Esophagus squamous epithelium (tissue), 5 donors: ENCODE measurements around the gene CCDC33. TPM values are rescaled to one million over a fixed set of nuclear protein-coding genes. Genes with fewer than 3 reads are reported as not detected.

Source experiments
- DNase-seq: peaks from one replicate; lab custom pipeline; 2025; lab: John Stamatoyannopoulos, UW
- H3K27ac ChIP-seq, 4 donors: fragments of 200-600 bp; sonication (generic); one replicate each; pipeline ENCODE4 v1.5.1; 2016 to 2019; ENCODE audit warnings: mild to moderate bottlenecking in 1 of 4
- H3K27me3 ChIP-seq, 4 donors: fragments of 200-600 bp; sonication (generic); 1 replicate in 3 of 4; 2 replicates in 1 of 4; pipeline versions ENCODE4 v1.5.1 to v1.6.0; 2017 to 2021; ENCODE audit warnings: antibody characterized with exemption in 1 of 4
- H3K36me3 ChIP-seq, 3 donors: fragments of 200-600 bp; sonication (generic); one replicate each; pipeline ENCODE4 v1.5.1; 2016 to 2019
- H3K4me1 ChIP-seq, 3 donors: fragments of 200-600 bp; sonication (generic); one replicate each; pipeline ENCODE4 v1.5.1; 2017 to 2019
- H3K4me3 ChIP-seq, 4 donors: fragments of 200-600 bp; sonication (generic); 1 replicate in 3 of 4; 2 replicates in 1 of 4; pipeline ENCODE4 v1.5.1; 2016 to 2019; ENCODE audit warnings: mild to moderate bottlenecking in 2 of 4, moderate library complexity in 1 of 4
- H3K9me3 ChIP-seq, 3 donors: fragments of 200-600 bp; sonication (generic); one replicate each; pipeline ENCODE4 v1.5.1; 2016 to 2019
- POLR2A ChIP-seq, 4 donors: fragments of 450-650 bp; IDR thresholded peaks; one replicate each; pipeline ENCODE4 v1.6.1; 2017; ENCODE audit warnings: antibody characterized with exemption in 4 of 4, mild to moderate bottlenecking in 4 of 4, moderate library complexity in 3 of 4
- WGBS, 2 donors: methylation state at CpG; one replicate each; pipeline ENCODE4 v1.1.5; 2018; 5-methylcytosine and 5-hydroxymethylcytosine counted together
- intact Hi-C: fragments of 100-400 bp; cut with DNase I; formaldehyde crosslinking; loops from one replicate; pipeline ENCODE4 v1.15.0; 2022
- total RNA-seq, 4 donors: library from RNA; depleted of rRNA; stranded (reverse); fragments of >200 nt; gene quantifications; one replicate each; pipeline ENCODE4 v1.1.0, GENCODE V29; 2016
- TF ChIP-seq, protein P1 (sequence below), 6 experiments: fragments of 450-650 bp in 4 of 6; fragments of 200-600 bp in 2 of 6; sonication (generic) in 2 of 6; IDR thresholded peaks; one replicate each; pipeline ENCODE4 v1.5.1; 2016 to 2019; ENCODE audit warnings: antibody characterized with exemption in 6 of 6, mild to moderate bottlenecking in 4 of 6, moderate library complexity in 4 of 6
- donor health status: DM: yes; HTN: yes; CAD: no.

The CCDC33 gene
- total RNA-seq, 4 donors from 2014 or later: not detected

DNA sequence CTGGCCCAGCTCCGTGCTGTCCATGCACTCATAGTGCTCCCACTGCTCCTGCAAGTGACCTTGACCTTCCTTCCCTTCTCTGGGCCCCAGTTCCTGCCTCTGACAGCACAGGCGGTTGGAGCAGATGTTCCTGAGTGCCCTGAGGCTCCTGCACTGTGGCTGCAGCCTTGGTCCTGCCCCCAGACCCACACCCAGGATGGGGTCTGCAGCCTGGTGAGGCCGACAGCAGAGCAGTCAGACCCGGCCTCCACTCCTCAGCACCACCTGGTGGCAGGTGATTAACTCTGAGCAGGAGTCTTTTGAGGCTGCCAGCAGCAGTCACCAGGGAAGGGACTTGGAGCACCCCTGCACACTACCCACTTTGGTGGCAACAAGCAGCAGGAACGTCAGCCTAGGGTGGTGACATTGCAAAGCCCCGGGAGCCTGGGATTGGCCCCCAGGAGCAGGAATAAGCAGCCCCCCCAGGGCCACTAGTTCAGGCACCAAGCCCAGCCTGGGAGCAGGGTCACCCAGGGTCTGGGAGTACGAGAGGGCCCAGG is 66.8 kb downstream of the CCDC33 start:
- Histone ChIP-seq H3K36me3 (no peaks in the 10 kb centered on the region), H3K9me3 (no peaks in the 10 kb centered on the region), H3K27me3 (peaks cover 0 to 93% (median 0%) of the 10 kb centered on the region in 4 donors), H3K4me3 (no peak overlapping the region), H3K4me1 (no peaks in the 10 kb centered on the region), H3K27ac (no peak overlapping the region)
- 26 to 29% methylated on average over 2 to 4 of the region's 7 CpGs for WGBS, 2 donors
- TF ChIP-seq POLR2A (IDR thresholded peaks at IDR 0.05): no peak
- TF ChIP-seq, protein P1, sequence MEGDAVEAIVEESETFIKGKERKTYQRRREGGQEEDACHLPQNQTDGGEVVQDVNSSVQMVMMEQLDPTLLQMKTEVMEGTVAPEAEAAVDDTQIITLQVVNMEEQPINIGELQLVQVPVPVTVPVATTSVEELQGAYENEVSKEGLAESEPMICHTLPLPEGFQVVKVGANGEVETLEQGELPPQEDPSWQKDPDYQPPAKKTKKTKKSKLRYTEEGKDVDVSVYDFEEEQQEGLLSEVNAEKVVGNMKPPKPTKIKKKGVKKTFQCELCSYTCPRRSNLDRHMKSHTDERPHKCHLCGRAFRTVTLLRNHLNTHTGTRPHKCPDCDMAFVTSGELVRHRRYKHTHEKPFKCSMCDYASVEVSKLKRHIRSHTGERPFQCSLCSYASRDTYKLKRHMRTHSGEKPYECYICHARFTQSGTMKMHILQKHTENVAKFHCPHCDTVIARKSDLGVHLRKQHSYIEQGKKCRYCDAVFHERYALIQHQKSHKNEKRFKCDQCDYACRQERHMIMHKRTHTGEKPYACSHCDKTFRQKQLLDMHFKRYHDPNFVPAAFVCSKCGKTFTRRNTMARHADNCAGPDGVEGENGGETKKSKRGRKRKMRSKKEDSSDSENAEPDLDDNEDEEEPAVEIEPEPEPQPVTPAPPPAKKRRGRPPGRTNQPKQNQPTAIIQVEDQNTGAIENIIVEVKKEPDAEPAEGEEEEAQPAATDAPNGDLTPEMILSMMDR (IDR thresholded peaks at IDR 0.05): peak in 5 of 6 experiments; percentile 51 to 70 (median 63)
- intact Hi-C loops: loop anchor here (5.0 kb wide), 1 partner anchor 176 kb away; no protein-coding TSS in a partner anchor
- no peak for DNase-seq

DNA sequence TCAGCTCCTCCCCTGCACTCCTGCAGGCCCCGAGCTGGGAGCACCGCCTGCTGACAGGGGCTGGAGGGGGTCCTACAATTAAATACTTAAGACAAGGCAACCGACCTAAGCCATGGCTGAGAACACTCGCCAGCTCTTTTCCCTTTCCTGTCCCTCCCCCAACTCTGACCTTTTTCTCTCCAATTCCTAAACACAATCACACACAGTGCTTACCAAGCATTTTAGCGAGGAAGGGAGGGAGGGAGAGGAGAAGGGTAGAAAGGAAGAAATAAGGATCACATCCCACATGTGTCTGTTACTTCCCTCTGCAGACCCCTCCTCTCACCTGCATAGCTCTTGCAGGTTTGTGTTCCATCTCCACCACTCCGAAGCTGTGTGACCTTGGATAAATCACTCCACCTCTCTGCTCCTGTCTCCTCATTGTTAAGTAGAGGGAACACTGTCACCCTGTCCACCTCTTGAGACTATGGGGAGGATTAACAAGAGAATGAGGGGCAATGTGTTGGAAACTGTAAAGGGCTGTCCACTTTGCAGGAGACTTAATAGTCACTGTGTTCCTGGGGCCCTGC is 67.7 kb downstream of the CCDC33 start:
- no peak for DNase-seq
- Histone ChIP-seq H3K27ac (no peak overlapping the region), H3K36me3 (no peaks in the 10 kb centered on the region), H3K4me3 (no peak overlapping the region), H3K9me3 (no peaks in the 10 kb centered on the region), H3K27me3 (peaks cover 0 to 100% (median 0%) of the 10 kb centered on the region in 4 donors), H3K4me1 (no peaks in the 10 kb centered on the region)
- TF ChIP-seq, protein P1 (IDR thresholded peaks at IDR 0.05): no peak
- no peak for TF ChIP-seq POLR2A (IDR thresholded peaks at IDR 0.05)
- intact Hi-C loops: loop anchor here (5.0 kb wide), 1 partner anchor 177 kb away; no protein-coding TSS in a partner anchor
- WGBS, 2 donors: 33 to 57% methylated on average over 5 to 6 of the region's 6 CpGs

DNA sequence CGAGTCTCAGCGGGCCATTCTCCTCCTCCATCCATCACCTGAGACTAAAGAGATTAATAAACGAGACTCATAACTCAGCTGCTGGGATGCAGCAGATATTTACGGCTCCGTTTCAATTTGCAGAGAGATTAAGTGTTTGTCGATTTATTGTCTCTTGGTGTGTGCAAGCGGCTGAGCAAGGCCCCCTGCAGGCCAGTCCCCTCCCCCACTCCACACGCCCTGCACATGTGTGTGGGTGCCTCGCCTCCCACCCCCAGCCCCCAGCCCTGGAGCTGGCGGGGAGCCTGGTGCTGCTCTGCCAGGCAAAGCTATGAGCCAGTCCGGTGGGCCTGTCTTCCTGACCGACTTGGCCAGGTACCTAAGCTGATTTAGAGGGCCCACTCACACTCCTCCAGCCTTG is 68.3 kb downstream of the CCDC33 start:
- H3K4me1 ChIP-seq: no peaks in the 10 kb centered on the region
- H3K27me3 ChIP-seq: peaks cover 0 to 100% (median 0%) of the 10 kb centered on the region in 4 donors
- TF ChIP-seq, protein P1 (IDR thresholded peaks at IDR 0.05): no peak
- no peak for TF ChIP-seq POLR2A (IDR thresholded peaks at IDR 0.05)
- intact Hi-C loops: loop anchor here (5.0 kb wide), 1 partner anchor 177 kb away; no protein-coding TSS in a partner anchor
- no peaks in the 10 kb centered on the region for H3K9me3 ChIP-seq
- WGBS, 2 donors: 27 to 37% methylated on average over 8 to 10 of the region's 12 CpGs
- no peak for DNase-seq
- H3K36me3 ChIP-seq: no peaks in the 10 kb centered on the region
- H3K4me3 ChIP-seq: no peak overlapping the region
- no peak overlapping the region for H3K27ac ChIP-seq

DNA sequence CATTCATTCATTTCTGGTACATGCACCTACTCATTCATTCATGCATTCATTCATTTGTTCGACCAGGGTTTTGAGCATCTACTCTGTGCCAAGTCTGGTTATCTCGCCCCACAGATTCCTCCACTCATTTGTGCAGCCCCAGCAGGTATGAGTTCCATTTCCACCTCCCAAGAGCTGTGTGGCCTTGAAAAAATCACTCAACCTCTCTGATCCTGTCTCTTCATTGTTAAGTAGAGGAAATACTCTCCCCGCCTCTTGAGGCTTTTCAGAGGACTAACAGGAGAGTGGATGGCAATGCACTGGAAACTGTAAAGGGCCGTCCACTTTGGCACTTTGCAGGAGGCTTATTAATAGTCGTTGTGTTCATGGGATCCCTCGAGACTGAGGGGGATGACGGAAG is 69.6 kb downstream of the CCDC33 start:
- no peak for DNase-seq
- no peaks in the 10 kb centered on the region for H3K36me3 ChIP-seq
- H3K4me1 ChIP-seq: no peaks in the 10 kb centered on the region
- WGBS, 2 donors: 64 to 80% methylated on average over 4 to 7 of the region's 7 CpGs
- H3K4me3 ChIP-seq: no peak overlapping the region
- no peaks in the 10 kb centered on the region for H3K9me3 ChIP-seq
- H3K27ac ChIP-seq: no peak overlapping the region
- TF ChIP-seq, protein P1 (IDR thresholded peaks at IDR 0.05): no peak
- no peak for TF ChIP-seq POLR2A (IDR thresholded peaks at IDR 0.05)
- intact Hi-C loops: no loop called here
- peaks cover 0 to 93% (median 0%) of the 10 kb centered on the region in 4 donors for H3K27me3 ChIP-seq

DNA sequence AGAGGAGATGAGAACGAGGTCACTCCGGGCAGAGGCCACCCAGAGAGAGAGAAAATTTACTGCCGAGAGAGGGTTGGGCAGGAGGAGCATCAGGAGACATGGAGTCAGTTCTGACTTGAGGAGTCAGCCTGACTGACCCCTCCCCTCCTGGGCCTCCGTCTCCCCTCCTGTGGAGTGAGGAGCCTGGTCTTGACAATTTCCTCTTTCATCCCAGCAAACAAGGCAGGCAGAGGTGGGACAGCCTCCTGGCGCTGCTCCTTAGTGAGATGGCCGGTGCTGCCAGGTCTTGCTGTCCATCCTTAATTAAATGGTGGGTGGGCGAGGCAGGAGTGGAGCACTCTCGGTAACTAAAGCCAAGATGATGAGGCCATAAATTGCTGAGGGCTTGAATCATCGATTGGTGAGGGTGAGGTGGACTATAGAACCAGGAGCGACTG is 70.7 kb downstream of the CCDC33 start:
- 42 to 47% methylated on average over 10 of the region's 10 CpGs for WGBS, 2 donors
- Histone ChIP-seq H3K4me1 (no peaks in the 10 kb centered on the region), H3K27me3 (peaks cover 0 to 82% (median 0%) of the 10 kb centered on the region in 4 donors), H3K36me3 (no peaks in the 10 kb centered on the region), H3K4me3 (no peak overlapping the region), H3K27ac (no peak overlapping the region), H3K9me3 (no peaks in the 10 kb centered on the region)
- intact Hi-C loops: no loop called here
- no peak for TF ChIP-seq POLR2A (IDR thresholded peaks at IDR 0.05)
- TF ChIP-seq, protein P1 (IDR thresholded peaks at IDR 0.05): no peak
- no peak for DNase-seq
